ENCODE results near the gene PGC.

DNA sequence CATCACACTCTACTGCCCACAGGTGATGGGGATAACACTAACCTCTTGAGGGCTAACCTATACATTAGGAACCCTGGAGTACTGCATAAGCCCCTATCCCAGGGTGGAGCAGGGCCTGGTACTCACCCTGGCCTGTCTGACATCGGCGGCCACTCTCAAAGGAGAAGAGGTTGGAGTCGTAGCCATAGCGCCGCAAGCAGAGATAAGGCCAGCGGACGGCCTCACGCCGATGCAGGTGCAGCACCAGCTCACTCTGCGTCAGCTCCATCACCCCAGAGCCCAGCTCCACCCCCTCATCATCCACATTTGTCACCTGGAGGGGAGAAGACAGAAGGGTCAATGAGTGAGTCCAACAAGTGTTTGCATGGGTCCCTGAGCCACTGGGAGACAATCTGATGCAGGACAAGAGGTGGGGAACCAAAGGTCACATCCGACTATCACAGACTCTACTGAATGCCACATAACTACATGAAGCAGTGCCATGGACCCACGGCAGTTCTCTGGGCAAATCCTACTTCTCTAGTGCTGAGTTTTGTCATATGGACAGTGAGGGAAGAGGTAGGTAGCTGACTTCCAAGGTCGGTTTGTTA, 28.2 kb upstream of the PGC start:
- TF ChIP-seq, protein P1, sequence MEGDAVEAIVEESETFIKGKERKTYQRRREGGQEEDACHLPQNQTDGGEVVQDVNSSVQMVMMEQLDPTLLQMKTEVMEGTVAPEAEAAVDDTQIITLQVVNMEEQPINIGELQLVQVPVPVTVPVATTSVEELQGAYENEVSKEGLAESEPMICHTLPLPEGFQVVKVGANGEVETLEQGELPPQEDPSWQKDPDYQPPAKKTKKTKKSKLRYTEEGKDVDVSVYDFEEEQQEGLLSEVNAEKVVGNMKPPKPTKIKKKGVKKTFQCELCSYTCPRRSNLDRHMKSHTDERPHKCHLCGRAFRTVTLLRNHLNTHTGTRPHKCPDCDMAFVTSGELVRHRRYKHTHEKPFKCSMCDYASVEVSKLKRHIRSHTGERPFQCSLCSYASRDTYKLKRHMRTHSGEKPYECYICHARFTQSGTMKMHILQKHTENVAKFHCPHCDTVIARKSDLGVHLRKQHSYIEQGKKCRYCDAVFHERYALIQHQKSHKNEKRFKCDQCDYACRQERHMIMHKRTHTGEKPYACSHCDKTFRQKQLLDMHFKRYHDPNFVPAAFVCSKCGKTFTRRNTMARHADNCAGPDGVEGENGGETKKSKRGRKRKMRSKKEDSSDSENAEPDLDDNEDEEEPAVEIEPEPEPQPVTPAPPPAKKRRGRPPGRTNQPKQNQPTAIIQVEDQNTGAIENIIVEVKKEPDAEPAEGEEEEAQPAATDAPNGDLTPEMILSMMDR (IDR thresholded peaks at IDR 0.05; ENCODE audit: low read length), result no peak
- TF ChIP-seq EZH2 (optimal IDR thresholded peaks at IDR 0.05; ENCODE audit: low read depth, low read length) (no peak), EZH2phosphoT487 (IDR thresholded peaks at IDR 0.05; ENCODE audit: low read length) (no peak)

Measured in MM.1S (cell line).